ENCODE measurements around the gene ESAM.
A peak's percentile ranks its signal among the peaks of the same experiment; 100 is the strongest.

Gene ESAM

GRCh38 chr11:124791626-124792341, 29.7 kb upstream of the ESAM start:
- DNase-seq (ENCODE audit: low spot score): peak; percentile 28
- in situ Hi-C loops (cut with MboI; ENCODE audit: low pct_unique_long_range_greater_than_20kb, low sequenced_read_pairs, unreplicated experiment): no loop called here
- TF ChIP-seq CTCF (IDR thresholded peaks at IDR 0.05; ENCODE audit: extremely low read depth, insufficient read depth, missing control alignments): no peak

GRCh38 chr11:124788521-124788920, 26.4 kb upstream of the ESAM start:
- DNase-seq (ENCODE audit: low spot score): no peak
- TF ChIP-seq CTCF (IDR thresholded peaks at IDR 0.05; ENCODE audit: extremely low read depth, insufficient read depth, missing control alignments): no peak
- in situ Hi-C loops (cut with MboI; ENCODE audit: low pct_unique_long_range_greater_than_20kb, low sequenced_read_pairs, unreplicated experiment): no loop called here

- in situ Hi-C loops (cut with MboI; ENCODE audit: low pct_unique_long_range_greater_than_20kb, low sequenced_read_pairs, unreplicated experiment): no loop called here
- no peak for TF ChIP-seq CTCF (IDR thresholded peaks at IDR 0.05; ENCODE audit: extremely low read depth, insufficient read depth, missing control alignments)
- no peak for DNase-seq (ENCODE audit: low spot score)
Observed at GRCh38 chr11:124784051-124784450, 22.0 kb upstream of the ESAM start.

GRCh38 chr11:124783002-124783401, 20.9 kb upstream of the ESAM start:
- no peak for DNase-seq (ENCODE audit: low spot score)
- in situ Hi-C loops (cut with MboI; ENCODE audit: low pct_unique_long_range_greater_than_20kb, low sequenced_read_pairs, unreplicated experiment): no loop called here

GRCh38 chr11:124779568-124779967, 17.5 kb upstream of the ESAM start:
- TF ChIP-seq CTCF (IDR thresholded peaks at IDR 0.05; ENCODE audit: extremely low read depth, insufficient read depth, missing control alignments): no peak
- no peak for DNase-seq (ENCODE audit: low spot score)
- in situ Hi-C loops (cut with MboI; ENCODE audit: low pct_unique_long_range_greater_than_20kb, low sequenced_read_pairs, unreplicated experiment): no loop called here

More at GRCh38 chr11:124783002-124783401, 20.9 kb upstream of the ESAM start:
- no peak for TF ChIP-seq CTCF (IDR thresholded peaks at IDR 0.05; ENCODE audit: extremely low read depth, insufficient read depth, missing control alignments)

- peak; percentile 8 for TF ChIP-seq CTCF (IDR thresholded peaks at IDR 0.05; ENCODE audit: extremely low read depth, insufficient read depth, missing control alignments)
- no peak for DNase-seq (ENCODE audit: low spot score)
- in situ Hi-C loops (cut with MboI; ENCODE audit: low pct_unique_long_range_greater_than_20kb, low sequenced_read_pairs, unreplicated experiment): no loop called here
Observed at GRCh38 chr11:124778281-124778680, 16.2 kb upstream of the ESAM start.

Measured in GM13977 (cell line).